Activated CD4-positive, alpha-beta T cell treated with anti-CD3 and anti-CD28 coated beads, Interleukin-2, amount 50 U/mL, for 24 hours (primary cell): ENCODE measurements around the gene PRDM7.

Experiments used
- DNase-seq, 2 donors: peaks; one replicate each; pipeline ENCODE4 v3.0.0-alpha.2; 2020; ENCODE audit warnings: low read depth in 1 of 2, low spot score in 1 of 2

Gene PRDM7

GRCh38 chr16:90037276-90037675, 39.9 kb downstream of the PRDM7 start:
- no peak for DNase-seq

DNA sequence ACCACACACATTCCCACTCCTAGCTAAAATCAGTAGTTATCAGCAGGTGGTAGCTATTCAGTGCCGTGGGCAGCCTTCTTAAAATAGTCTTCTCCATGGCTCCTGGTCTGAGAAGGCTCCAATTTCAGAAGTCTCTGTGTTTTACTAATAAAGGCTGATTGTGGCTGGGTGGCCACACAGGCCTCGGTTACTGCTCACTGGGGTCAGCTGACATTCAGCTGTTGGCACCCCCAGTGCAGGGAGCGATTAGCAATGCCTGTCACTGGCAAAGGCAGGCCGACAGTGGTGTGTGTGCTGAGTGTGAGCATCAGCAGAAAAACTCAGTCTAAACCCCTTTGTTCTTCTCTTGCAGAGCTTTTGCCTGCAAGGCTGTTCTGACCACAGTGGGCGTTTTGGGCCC, 41.2 kb downstream of the PRDM7 start:
- no peak for DNase-seq

- no peak for DNase-seq
Observed at GRCh38 chr16:90034504-90034903, 42.6 kb downstream of the PRDM7 start.

DNA sequence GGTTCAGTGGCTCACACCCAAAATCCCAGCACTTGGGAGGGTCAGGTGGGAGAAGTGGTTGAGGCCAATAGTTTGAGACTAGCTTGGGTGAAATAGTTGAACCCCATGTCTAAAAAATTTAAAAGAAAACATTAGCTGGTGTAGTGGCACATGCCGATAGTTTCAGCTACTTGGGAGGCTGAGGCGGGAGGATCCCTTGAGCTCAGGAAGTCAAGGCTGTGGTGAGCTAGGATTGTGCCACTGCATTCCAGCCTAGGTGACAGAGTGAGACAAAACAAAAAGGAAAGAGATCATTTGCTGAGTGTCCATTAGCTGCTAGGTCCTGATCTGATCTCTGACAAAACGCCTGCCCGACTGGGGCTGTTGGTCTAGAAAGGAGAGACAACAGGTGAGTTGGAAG, 43.7 kb downstream of the PRDM7 start:
- DNase-seq: no peak

- no peak for DNase-seq
Observed at GRCh38 chr16:90032674-90033331, 44.3 kb downstream of the PRDM7 start.

GRCh38 chr16:90031931-90032673, 45.0 kb downstream of the PRDM7 start:
- no peak for DNase-seq

DNA sequence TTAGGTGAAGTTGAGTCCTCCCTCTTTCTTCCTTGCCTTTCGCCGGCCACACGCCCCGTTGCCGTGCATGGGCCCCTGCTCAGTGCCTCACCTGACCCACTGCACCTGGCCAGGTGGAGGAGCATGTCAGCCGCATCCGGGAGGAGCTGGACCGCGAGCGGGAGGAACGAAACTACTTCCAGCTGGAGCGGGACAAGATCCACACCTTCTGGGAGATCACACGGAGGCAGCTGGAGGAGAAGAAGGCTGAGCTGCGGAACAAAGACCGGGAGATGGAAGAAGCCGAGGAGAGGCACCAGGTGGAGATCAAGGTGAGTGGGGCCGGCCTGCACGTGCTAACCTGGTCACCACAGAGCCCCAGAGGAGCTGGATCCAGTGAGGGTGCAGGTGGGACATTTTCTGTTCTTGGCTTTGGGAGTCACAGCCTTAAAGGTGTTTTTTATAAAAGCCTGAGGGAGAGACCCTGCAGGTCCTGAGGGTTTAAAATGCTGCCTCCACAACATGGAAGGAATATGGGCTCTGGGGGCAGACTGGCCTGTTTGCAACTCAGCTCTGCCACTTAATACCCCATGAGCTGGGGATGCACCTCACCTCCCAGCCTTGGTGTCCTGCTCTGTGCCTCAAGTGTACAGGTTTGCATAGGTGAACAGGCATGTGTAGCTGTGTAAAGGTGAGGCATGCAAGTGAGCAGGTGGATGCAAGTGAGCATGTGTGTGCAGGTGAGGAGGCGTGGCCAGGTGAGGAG, 45.8 kb downstream of the PRDM7 start:
- DNase-seq: no peak

GRCh38 chr16:90028985-90029384, 48.1 kb downstream of the PRDM7 start:
- no peak for DNase-seq

- no peak for DNase-seq
Observed at GRCh38 chr16:90027611-90028010, 49.5 kb downstream of the PRDM7 start.

- DNase-seq: no peak
Observed at GRCh38 chr16:90026135-90026534, 51.0 kb downstream of the PRDM7 start.

GRCh38 chr16:90023078-90023447, 54.1 kb downstream of the PRDM7 start:
- no peak for DNase-seq

GRCh38 chr16:90022209-90023077, 54.7 kb downstream of the PRDM7 start:
- DNase-seq: peak; percentile 65 to 68

DNA sequence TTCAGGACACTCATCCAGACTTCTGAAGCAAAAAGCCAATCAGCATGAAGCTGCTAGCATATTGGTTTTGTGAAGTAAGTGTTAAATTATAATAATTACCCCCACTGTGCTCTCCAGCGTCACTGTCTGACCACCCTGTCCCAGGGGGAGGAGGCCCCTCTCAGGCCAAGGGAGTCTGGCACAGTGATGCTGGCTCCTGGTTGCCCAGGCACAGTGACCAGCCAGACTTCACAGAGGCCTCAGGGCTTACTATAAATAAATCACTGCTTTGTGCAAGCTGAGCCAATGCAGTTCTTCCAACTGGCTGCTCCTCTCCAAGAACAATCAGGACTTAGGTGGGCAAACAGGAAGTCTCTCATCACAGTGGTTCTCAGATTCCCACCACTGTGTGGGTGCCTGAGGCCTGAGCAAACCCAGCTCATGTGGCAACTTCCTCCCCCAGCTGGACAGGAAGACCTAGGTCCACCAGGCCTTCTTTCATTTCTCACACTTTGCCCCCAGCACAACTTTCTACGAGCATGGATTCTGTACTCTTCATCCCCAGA, 56.2 kb downstream of the PRDM7 start:
- DNase-seq: no peak

- no peak for DNase-seq
Observed at GRCh38 chr16:90020260-90020837, 56.8 kb downstream of the PRDM7 start.

DNA sequence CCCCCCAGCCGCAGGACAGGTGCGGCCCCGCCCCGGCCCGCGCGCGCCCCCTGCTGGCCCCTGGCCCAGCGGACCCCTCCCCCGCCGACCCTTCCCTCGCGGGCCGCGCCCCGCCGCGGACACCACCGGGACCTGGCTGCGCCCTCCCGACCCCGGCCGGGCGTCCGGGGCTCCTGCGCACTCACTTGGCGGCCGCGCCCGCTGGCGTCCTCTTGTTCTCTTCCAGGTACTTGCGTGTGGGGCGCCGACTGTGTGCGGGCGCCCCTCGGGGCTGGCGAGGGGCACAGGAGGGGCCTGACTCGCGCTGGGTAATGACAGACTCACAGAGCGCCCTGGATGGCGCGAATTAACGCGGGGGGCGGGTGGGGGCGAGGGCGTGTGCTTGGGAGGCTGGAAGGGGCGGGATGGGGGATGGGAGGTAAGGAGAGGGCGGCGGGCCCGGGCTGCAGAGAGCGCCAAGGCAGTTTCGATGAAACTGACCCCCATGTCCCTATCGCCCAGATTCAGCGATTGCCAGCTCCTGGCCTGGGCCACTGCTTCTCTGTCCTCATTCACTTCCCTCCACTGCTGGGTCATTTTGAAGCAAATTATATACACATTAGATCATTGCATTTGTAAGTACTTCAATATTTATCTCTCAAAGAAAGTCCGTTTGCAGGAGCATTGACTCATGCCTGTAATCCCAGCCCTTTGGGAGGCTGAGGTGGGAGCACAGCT, 57.4 kb downstream of the PRDM7 start:
- no peak for DNase-seq

GRCh38 chr16:90018652-90019542, 58.2 kb downstream of the PRDM7 start, which contains the start of gene DBNDD1:
DBNDD1 (minus strand) TSS chr16:90019456; CDS start chr16:90019341, 115 bp downstream.
- no peak for DNase-seq

DNA sequence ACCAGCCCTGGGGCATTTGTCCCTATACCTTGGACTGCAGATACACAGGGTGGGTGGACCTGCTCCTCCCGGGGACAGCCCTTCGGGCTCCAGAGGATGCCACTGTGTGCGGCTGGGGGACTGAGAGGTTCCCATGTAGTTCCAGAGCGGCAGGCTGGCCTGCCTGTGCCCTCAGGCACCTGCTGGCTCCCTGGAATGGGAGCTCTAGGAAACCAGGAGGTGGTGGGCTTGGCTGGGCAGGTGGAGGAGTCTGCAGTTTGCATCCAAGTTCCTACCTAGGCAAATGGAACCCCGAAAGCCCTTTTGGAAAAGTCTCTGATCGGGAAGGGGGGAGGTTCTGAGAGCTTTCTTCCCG, 58.9 kb downstream of the PRDM7 start:
- no peak for DNase-seq

GRCh38 chr16:90016339-90016950, 60.7 kb downstream of the PRDM7 start:
- no peak for DNase-seq
